ENCODE data around the gene DLEC1.

DNA sequence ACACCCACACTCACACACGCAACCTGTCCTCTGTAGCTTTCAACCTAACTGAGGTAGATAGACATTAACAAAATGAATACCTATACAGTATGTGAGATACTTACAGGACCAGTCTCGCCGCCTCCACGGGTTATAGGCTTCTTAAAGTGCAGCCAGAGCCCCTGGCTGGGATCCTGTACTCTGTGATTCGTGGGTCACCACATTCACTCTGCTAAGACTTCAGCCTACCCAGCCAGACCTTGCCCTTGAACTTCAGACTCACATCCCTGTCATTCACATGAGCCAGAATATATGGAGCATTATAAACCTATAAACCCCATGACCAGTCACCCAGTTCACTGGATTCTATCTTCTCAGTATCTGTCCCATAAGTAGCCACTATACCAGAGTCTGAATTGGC is 1.4 kb downstream of the DLEC1 start:
- TF ChIP-seq, protein P1, sequence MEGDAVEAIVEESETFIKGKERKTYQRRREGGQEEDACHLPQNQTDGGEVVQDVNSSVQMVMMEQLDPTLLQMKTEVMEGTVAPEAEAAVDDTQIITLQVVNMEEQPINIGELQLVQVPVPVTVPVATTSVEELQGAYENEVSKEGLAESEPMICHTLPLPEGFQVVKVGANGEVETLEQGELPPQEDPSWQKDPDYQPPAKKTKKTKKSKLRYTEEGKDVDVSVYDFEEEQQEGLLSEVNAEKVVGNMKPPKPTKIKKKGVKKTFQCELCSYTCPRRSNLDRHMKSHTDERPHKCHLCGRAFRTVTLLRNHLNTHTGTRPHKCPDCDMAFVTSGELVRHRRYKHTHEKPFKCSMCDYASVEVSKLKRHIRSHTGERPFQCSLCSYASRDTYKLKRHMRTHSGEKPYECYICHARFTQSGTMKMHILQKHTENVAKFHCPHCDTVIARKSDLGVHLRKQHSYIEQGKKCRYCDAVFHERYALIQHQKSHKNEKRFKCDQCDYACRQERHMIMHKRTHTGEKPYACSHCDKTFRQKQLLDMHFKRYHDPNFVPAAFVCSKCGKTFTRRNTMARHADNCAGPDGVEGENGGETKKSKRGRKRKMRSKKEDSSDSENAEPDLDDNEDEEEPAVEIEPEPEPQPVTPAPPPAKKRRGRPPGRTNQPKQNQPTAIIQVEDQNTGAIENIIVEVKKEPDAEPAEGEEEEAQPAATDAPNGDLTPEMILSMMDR (IDR thresholded peaks at IDR 0.05): no peak
- TF ChIP-seq, protein P2, sequence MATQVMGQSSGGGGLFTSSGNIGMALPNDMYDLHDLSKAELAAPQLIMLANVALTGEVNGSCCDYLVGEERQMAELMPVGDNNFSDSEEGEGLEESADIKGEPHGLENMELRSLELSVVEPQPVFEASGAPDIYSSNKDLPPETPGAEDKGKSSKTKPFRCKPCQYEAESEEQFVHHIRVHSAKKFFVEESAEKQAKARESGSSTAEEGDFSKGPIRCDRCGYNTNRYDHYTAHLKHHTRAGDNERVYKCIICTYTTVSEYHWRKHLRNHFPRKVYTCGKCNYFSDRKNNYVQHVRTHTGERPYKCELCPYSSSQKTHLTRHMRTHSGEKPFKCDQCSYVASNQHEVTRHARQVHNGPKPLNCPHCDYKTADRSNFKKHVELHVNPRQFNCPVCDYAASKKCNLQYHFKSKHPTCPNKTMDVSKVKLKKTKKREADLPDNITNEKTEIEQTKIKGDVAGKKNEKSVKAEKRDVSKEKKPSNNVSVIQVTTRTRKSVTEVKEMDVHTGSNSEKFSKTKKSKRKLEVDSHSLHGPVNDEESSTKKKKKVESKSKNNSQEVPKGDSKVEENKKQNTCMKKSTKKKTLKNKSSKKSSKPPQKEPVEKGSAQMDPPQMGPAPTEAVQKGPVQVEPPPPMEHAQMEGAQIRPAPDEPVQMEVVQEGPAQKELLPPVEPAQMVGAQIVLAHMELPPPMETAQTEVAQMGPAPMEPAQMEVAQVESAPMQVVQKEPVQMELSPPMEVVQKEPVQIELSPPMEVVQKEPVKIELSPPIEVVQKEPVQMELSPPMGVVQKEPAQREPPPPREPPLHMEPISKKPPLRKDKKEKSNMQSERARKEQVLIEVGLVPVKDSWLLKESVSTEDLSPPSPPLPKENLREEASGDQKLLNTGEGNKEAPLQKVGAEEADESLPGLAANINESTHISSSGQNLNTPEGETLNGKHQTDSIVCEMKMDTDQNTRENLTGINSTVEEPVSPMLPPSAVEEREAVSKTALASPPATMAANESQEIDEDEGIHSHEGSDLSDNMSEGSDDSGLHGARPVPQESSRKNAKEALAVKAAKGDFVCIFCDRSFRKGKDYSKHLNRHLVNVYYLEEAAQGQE (IDR thresholded peaks at IDR 0.05; ENCODE audit: insufficient read depth in 1 of 2, low read depth in 2 of 2, low read length in 1 of 2): no peak
- TF ChIP-seq POLR2AphosphoS5 (IDR thresholded peaks at IDR 0.05; ENCODE audit: low read depth, low read length): no peak
